ENCODE data around the gene ITGB1BP1. TPM values are rescaled to one million over a fixed set of nuclear protein-coding genes. Genes with fewer than 3 reads are reported as not detected.
A peak's percentile ranks its signal among the peaks of the same experiment; 100 is the strongest.

Gene ITGB1BP1
- total and polyA plus RNA-seq, 9 of the 15 experiments (the other 6 are each of a cell fraction or from before 2014, with no cell fraction given), result 37.8 to 95.3 (median 50.4) TPM

GRCh38 chr2:9416267-9416961 is 6.9 kb downstream of the ITGB1BP1 start:
- H3K4me2 ChIP-seq (ENCODE audit: insufficient read depth, low read length), result no peak overlapping the region
- intact Hi-C loops (cut with micrococcal nuclease) (no loop called here), in situ Hi-C loops (cut with MboI) (no loop called here)
- H4K20me1 ChIP-seq (replicated peaks; ENCODE audit: control insufficient read depth, insufficient read depth, low read length), result no peaks in the 10 kb centered on the region
- no peaks in the 10 kb centered on the region for H3K9me3 ChIP-seq (replicated peaks; ENCODE audit: control insufficient read depth, insufficient read depth, low read depth, low read length)
- ChIA-PET CTCF (ENCODE audit: low intra/inter-chr PET ratio) (no interaction called here), POLR2A (interaction anchor here (0.9 to 1.0 kb wide), 2 partner anchors 15 to 26 kb away, joined by 4 read pairs; no protein-coding TSS in a partner anchor)
- no TSS peak for BruUV-seq (replicated peaks)
- peaks cover 0 to 5% of the 10 kb centered on the region in 2 experiments; a peak in 2 of 5 replicates for H3K4me1 ChIP-seq (replicated peaks in 1 of 2; ENCODE audit: control insufficient read depth in 2 of 2, insufficient read depth in 2 of 2, low read length in 2 of 2)
- H3K36me3 ChIP-seq (ENCODE audit: control insufficient read depth, insufficient read depth, low read length), result peaks cover 22% of the 10 kb centered on the region; the same call in 2 of the 3 replicates
- no peaks in the 10 kb centered on the region for H3K27me3 ChIP-seq (ENCODE audit: control insufficient read depth in 2 of 2, insufficient read depth in 2 of 2, low read length in 2 of 2)
- peaks cover 7% of the 10 kb centered on the region; the same call in 2 of the 3 replicates for H3K79me2 ChIP-seq (ENCODE audit: control insufficient read depth, insufficient read depth, low read length)
- FAIRE-seq (no peak), DNase-seq (ENCODE audit: extremely low read depth in 1 of 4, low spot score in 3 of 4) (no peak), ATAC-seq (no peak)
- H3K27ac ChIP-seq (ENCODE audit: extremely low read depth, low read depth, low read length), result no peak overlapping the region
- WGBS (ENCODE audit: insufficient coverage, low coverage, missing lambda C conversion rate), result 78% methylated on average over 8 of the region's 9 CpGs
- no peak overlapping the region for H3K4me3 ChIP-seq
- TF ChIP-seq YY1 (IDR thresholded peaks at IDR 0.05; ENCODE audit: borderline replicate concordance in 1 of 3, control insufficient read depth in 1 of 3, extremely low read depth in 1 of 3, insufficient read depth in 3 of 3, insufficient read length in 1 of 3, insufficient replicate concordance in 2 of 3, low read depth in 1 of 3, low read length in 2 of 3) (no peak), TSHZ1 (CRISPR knock-in tag; IDR thresholded peaks at IDR 0.05) (no peak), SIRT6 (IDR thresholded peaks at IDR 0.05; ENCODE audit: low read depth, low read length) (no peak), TAF7 (tag; IDR thresholded peaks at IDR 0.05) (no peak), ZNF134 (CRISPR knock-in tag; conservative IDR thresholded peaks at IDR 0.05) (peak; percentile 81), ZBTB33 (CRISPR knock-in tag; IDR thresholded peaks at IDR 0.05) (no peak), EWSR1 (IDR thresholded peaks at IDR 0.05; ENCODE audit: borderline replicate concordance, low read depth, partially characterized antibody) (no peak), PKNOX1 (IDR thresholded peaks at IDR 0.05) (peak; percentile 21; the same call in 1 of the 2 replicates)
- no peaks in the 10 kb centered on the region for H3K9me1 ChIP-seq (ENCODE audit: control insufficient read depth, insufficient read depth, low read length)
- no peak overlapping the region for H2AFZ ChIP-seq (ENCODE audit: low read depth, low read length)
- H3K9ac ChIP-seq (ENCODE audit: insufficient read depth in 1 of 2, low read depth in 2 of 2, low read length in 2 of 2), result 0 out of 4 replicates have a peak overlapping the region, but pooled peaks of 1 of the 2 experiments have one; percentile 21
